Mesothelial cell of epicardium (in vitro differentiated cells): ENCODE results near the gene DISC1. TPM values are rescaled to one million over a fixed set of nuclear protein-coding genes. Genes with fewer than 3 reads are reported as not detected.

ENCODE experiments used
- DNase-seq, 2 experiments: peaks; one replicate each; pipeline ENCODE4 v3.0.0; 2021; ENCODE audit warnings: low spot score in 2 of 2; ENCODE audit not compliant: unreplicated experiment in 2 of 2
- H3K27ac Mint-ChIP-seq: 2 replicates; pipeline ENCODE4 v1.8.0; 2021; ENCODE audit warnings: mixed read lengths
- H3K27me3 Mint-ChIP-seq: 2 replicates; pipeline ENCODE4 v1.8.0; 2021; ENCODE audit warnings: low read depth, mixed read lengths
- H3K36me3 Mint-ChIP-seq: 2 replicates; pipeline ENCODE4 v1.8.0; 2021; ENCODE audit warnings: mixed read lengths
- H3K4me1 Mint-ChIP-seq: 2 replicates; pipeline ENCODE4 v1.8.0; 2021; ENCODE audit warnings: mixed read lengths
- H3K4me3 Mint-ChIP-seq: 2 replicates; pipeline ENCODE4 v1.8.0; 2021; ENCODE audit warnings: mild to moderate bottlenecking, moderate library complexity, mixed read lengths
- H3K9me3 Mint-ChIP-seq: 2 replicates; pipeline ENCODE4 v1.8.0; 2021; ENCODE audit warnings: mixed read lengths
- total RNA-seq: library from RNA; stranded (reverse); gene quantifications from 3 replicates; pipeline ENCODE4 v1.2.1, GENCODE V29; 2021
- TF ChIP-seq, protein P1 (sequence below): fragments of 200-600 bp; sonication (generic); IDR thresholded peaks from one replicate; pipeline ENCODE4 v1.5.0; 2021; ENCODE audit warnings: antibody characterized with exemption; ENCODE audit not compliant: unreplicated experiment

The DISC1 gene
- total RNA-seq, 1 donor from 2014 or later = 9.1 TPM

DNA sequence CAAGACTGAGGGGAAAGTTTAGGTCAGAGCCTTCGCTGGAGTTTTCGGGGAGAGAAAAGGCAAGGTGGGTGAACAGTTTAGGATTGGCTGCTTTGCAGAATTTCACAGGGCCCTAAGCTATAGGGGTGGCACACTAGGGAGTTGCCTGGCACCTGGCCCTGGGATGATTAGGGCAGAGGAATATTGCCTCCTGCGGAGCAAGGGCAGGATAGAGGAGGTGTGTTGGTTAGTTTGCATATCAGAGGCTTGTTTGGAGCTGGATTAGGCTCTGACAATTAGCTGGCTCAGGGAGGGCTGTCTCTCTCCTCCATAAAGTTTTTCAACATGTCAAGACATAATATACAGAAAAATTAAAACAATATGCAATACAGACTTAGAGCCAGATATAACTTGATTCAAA lies 436.4 kb downstream of the DISC1 start:
- TF ChIP-seq, protein P1, sequence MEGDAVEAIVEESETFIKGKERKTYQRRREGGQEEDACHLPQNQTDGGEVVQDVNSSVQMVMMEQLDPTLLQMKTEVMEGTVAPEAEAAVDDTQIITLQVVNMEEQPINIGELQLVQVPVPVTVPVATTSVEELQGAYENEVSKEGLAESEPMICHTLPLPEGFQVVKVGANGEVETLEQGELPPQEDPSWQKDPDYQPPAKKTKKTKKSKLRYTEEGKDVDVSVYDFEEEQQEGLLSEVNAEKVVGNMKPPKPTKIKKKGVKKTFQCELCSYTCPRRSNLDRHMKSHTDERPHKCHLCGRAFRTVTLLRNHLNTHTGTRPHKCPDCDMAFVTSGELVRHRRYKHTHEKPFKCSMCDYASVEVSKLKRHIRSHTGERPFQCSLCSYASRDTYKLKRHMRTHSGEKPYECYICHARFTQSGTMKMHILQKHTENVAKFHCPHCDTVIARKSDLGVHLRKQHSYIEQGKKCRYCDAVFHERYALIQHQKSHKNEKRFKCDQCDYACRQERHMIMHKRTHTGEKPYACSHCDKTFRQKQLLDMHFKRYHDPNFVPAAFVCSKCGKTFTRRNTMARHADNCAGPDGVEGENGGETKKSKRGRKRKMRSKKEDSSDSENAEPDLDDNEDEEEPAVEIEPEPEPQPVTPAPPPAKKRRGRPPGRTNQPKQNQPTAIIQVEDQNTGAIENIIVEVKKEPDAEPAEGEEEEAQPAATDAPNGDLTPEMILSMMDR = no peak
- Mint-ChIP-seq H3K27me3 (peaks cover 10% of the 10 kb centered on the region), H3K4me3 (no peak overlapping the region), H3K27ac (no peak overlapping the region), H3K36me3 (no peaks in the 10 kb centered on the region), H3K4me1 (no peaks in the 10 kb centered on the region), H3K9me3 (no peaks in the 10 kb centered on the region)
- DNase-seq = no peak

DNA sequence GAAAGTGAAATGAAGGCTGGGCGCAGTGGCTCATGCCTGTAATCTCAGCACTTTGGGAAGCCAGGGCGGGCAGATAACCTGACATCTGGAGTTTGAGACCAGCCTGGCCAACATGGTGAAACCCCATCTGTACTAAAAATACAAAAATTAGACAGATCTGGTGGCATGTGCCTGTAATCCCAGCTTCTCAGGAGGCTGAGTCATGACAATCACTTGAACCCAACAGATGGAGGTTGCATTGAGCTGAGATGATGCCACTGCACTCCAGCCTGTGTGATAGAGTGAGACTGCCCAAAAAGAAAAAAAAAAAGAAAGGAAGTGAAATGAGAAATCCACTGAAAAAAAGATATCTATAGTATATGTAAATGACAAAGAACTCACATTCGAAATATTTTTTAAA lies 439.9 kb downstream of the DISC1 start:
- Mint-ChIP-seq H3K27ac (no peak overlapping the region), H3K9me3 (peaks cover 13% of the 10 kb centered on the region), H3K4me1 (no peaks in the 10 kb centered on the region), H3K27me3 (peaks cover 3% of the 10 kb centered on the region), H3K4me3 (no peak overlapping the region), H3K36me3 (no peaks in the 10 kb centered on the region)
- DNase-seq = no peak
- TF ChIP-seq, protein P1 = no peak

DNA sequence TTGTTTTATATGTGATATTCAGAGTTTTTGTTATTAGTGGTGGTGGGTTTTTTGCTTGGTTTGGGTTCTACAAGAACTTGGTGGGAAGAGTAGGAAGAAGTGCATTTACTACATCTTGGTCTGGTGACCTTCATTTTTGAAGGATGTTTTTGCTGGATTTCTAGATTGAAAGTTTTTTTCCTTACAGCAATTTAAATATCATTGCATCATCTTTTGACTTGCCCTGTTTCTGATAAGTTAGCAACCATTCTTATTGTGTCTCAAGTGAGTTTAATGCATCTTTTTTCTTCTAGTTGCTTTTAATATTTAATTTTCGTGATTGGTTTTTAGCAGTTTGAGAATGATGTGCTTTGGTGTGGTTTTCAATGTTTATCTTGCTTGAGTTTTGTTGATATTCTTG lies 447.7 kb downstream of the DISC1 start:
- Mint-ChIP-seq H3K9me3 (peaks cover 31% of the 10 kb centered on the region), H3K27ac (no peak overlapping the region), H3K4me3 (no peak overlapping the region), H3K27me3 (peaks cover 7% of the 10 kb centered on the region), H3K36me3 (no peaks in the 10 kb centered on the region), H3K4me1 (no peaks in the 10 kb centered on the region)
- DNase-seq = no peak
- TF ChIP-seq, protein P1 = no peak

DNA sequence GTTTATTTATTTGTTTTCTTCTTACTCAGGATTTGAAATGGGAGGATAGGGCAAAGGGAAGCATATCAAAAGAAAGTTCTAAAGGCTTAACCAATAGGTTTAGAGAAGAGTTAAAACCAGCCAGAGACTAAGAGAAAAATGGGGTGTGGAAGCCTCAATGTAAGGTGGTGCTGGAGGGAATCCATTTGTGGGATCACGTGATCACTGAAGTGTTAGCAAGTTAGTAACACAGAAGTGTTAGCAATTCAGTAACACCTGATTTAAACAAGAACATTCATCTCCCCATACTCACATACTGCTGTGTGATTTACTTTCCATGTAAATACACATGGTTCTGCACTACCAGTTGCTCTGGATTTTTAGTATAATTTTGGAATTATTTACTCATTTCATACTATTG lies 451.2 kb downstream of the DISC1 start:
- Mint-ChIP-seq H3K27me3 (peaks cover 8% of the 10 kb centered on the region), H3K27ac (no peak overlapping the region), H3K4me1 (no peaks in the 10 kb centered on the region), H3K36me3 (peaks cover 2% of the 10 kb centered on the region), H3K9me3 (peaks cover 35% of the 10 kb centered on the region), H3K4me3 (no peak overlapping the region)
- no peak for DNase-seq
- TF ChIP-seq, protein P1 = no peak

DNA sequence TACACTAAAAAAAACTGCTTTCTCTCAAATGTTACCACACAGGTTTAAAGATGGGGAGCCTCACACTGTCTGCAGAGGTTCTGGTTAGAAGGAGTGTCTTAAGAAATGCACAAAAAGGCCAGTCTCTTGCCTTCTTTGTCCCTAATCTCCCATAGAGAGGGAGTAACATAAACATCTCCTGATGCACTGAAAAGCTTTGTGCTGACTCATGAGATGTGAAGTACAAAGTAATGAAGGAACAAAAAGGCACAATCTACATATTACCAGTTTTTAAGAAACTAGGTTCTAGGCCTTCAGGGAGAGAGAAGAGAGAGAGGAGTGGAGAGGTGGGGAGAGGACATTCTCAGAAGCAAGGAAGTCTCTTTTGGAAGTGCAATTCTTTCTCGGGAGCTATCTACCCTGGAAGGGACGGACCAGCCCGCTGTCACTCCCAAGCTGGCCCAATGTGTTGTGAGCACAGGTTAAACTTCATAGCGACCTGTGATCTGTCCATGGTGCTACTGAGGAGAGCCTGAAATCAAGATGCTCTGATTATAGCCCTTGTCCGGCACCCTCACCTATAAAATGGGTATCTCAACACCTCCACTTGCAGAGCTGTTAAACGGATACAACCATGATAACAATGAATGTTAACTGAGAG lies 458.1 kb downstream of the DISC1 start:
- Mint-ChIP-seq H3K9me3 (peaks cover 15% of the 10 kb centered on the region), H3K27ac (no peak overlapping the region), H3K4me3 (no peak overlapping the region), H3K4me1 (no peaks in the 10 kb centered on the region), H3K27me3 (no peaks in the 10 kb centered on the region), H3K36me3 (peaks cover 2% of the 10 kb centered on the region)
- DNase-seq = no peak
- TF ChIP-seq, protein P1 = no peak

DNA sequence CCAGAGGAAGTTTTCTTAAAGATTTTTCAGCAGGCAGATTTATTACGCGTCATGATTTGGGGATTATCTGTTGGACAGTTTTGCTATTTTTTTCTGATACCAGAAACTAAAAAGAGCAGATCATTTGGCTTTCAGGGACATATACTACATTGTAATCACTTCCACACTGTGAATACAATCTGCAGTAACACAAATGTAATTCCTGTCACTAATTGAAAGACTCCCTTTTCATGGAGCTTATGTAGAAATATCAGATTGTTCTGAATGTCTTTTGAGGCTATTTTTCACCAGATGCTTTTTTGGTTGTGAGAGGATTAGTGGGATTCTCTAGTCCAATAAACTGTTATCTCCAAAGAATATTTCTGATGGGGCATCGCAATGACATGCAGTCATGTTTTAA lies 464.2 kb downstream of the DISC1 start:
- TF ChIP-seq, protein P1 = no peak
- DNase-seq = no peak
- Mint-ChIP-seq H3K4me1 (peaks cover 11% of the 10 kb centered on the region), H3K36me3 (no peaks in the 10 kb centered on the region), H3K4me3 (no peak overlapping the region), H3K27ac (no peak overlapping the region), H3K27me3 (no peaks in the 10 kb centered on the region), H3K9me3 (no peaks in the 10 kb centered on the region)
